Stimulated activated naive CD8-positive, alpha-beta T cell treated with anti-CD3 and anti-CD28 coated beads, Interleukin-15, Interleukin-2, amounts not matched to agents 100 ng/mL and 50 ng/mL, for 24 hours (primary cell): ENCODE measurements around the gene RFT1.

Experiments used
- H3K27ac Mint-ChIP-seq: one replicate; pipeline ENCODE4 v1.8.0; 2021; ENCODE audit warnings: mild to moderate bottlenecking, mixed read lengths
- H3K27me3 Mint-ChIP-seq: one replicate; pipeline ENCODE4 v1.8.0; 2021; ENCODE audit warnings: mixed read lengths
- H3K36me3 Mint-ChIP-seq: one replicate; pipeline ENCODE4 v1.8.0; 2021; ENCODE audit warnings: low read depth, mixed read lengths
- H3K4me1 Mint-ChIP-seq: one replicate; pipeline ENCODE4 v1.8.0; 2021; ENCODE audit warnings: low read depth, mixed read lengths
- H3K4me3 Mint-ChIP-seq: one replicate; pipeline ENCODE4 v1.8.0; 2021; ENCODE audit warnings: mild to moderate bottlenecking, mixed read lengths
- H3K9me3 Mint-ChIP-seq: one replicate; pipeline ENCODE4 v1.8.0; 2021; ENCODE audit warnings: mixed read lengths

RFT1 gene

GRCh38 chr3:53130179-53131061 lies at the start of gene RFT1:
Gene RFT1 (minus strand): TSS chr3:53130435. CDS start chr3:53130400, 35 bp downstream.
- Mint-ChIP-seq H3K4me1 (peaks cover 29% of the 10 kb centered on the region), H3K27ac (peak within 1 kb of the TSS; percentile 93), H3K4me3 (peak within 1 kb of the TSS; percentile 91)

GRCh38 chr3:53179580-53179979 lies 49.3 kb upstream of the RFT1 start:
- H3K4me1 Mint-ChIP-seq, result peaks cover 13% of the 10 kb centered on the region

More at GRCh38 chr3:53130179-53131061, at the start of gene RFT1:
- Mint-ChIP-seq H3K9me3 (no peaks in the 10 kb centered on the region), H3K27me3 (no peaks in the 10 kb centered on the region), H3K36me3 (peaks cover 26% of the 10 kb centered on the region)

GRCh38 chr3:53178246-53178645 lies 48.0 kb upstream of the RFT1 start:
- Mint-ChIP-seq H3K27me3 (no peaks in the 10 kb centered on the region), H3K9me3 (no peaks in the 10 kb centered on the region), H3K36me3 (peaks cover 12% of the 10 kb centered on the region), H3K4me1 (peaks cover 13% of the 10 kb centered on the region), H3K4me3 (no peak overlapping the region), H3K27ac (no peak overlapping the region)

More at GRCh38 chr3:53179580-53179979, 49.3 kb upstream of the RFT1 start:
- H3K36me3 Mint-ChIP-seq, result peaks cover 7% of the 10 kb centered on the region
- H3K9me3 Mint-ChIP-seq, result no peaks in the 10 kb centered on the region
- H3K4me3 Mint-ChIP-seq, result no peak overlapping the region
- H3K27me3 Mint-ChIP-seq, result no peaks in the 10 kb centered on the region
- H3K27ac Mint-ChIP-seq, result no peak overlapping the region

GRCh38 chr3:53175613-53176540 lies 45.6 kb upstream of the RFT1 start:
- Mint-ChIP-seq H3K4me3 (no peak overlapping the region), H3K9me3 (no peaks in the 10 kb centered on the region), H3K27me3 (no peaks in the 10 kb centered on the region), H3K27ac (no peak overlapping the region), H3K36me3 (peaks cover 12% of the 10 kb centered on the region), H3K4me1 (peaks cover 21% of the 10 kb centered on the region)

GRCh38 chr3:53174346-53175250 lies 44.4 kb upstream of the RFT1 start:
- Mint-ChIP-seq H3K36me3 (peaks cover 12% of the 10 kb centered on the region), H3K4me3 (no peak overlapping the region), H3K27me3 (no peaks in the 10 kb centered on the region), H3K9me3 (no peaks in the 10 kb centered on the region), H3K27ac (no peak overlapping the region), H3K4me1 (peaks cover 27% of the 10 kb centered on the region)

GRCh38 chr3:53173107-53173506 lies 42.9 kb upstream of the RFT1 start:
- Mint-ChIP-seq H3K27ac (no peak overlapping the region), H3K4me3 (no peak overlapping the region), H3K27me3 (no peaks in the 10 kb centered on the region), H3K36me3 (peaks cover 4% of the 10 kb centered on the region), H3K4me1 (peaks cover 30% of the 10 kb centered on the region), H3K9me3 (no peaks in the 10 kb centered on the region)

GRCh38 chr3:53171827-53172505 lies 41.7 kb upstream of the RFT1 start:
- H3K36me3 Mint-ChIP-seq, result peaks cover 4% of the 10 kb centered on the region
- H3K27me3 Mint-ChIP-seq, result no peaks in the 10 kb centered on the region
- peaks cover 33% of the 10 kb centered on the region for H3K4me1 Mint-ChIP-seq
- H3K27ac Mint-ChIP-seq, result no peak overlapping the region
- no peak overlapping the region for H3K4me3 Mint-ChIP-seq
- no peaks in the 10 kb centered on the region for H3K9me3 Mint-ChIP-seq

GRCh38 chr3:53171064-53171418 lies 40.8 kb upstream of the RFT1 start:
- Mint-ChIP-seq H3K4me3 (no peak overlapping the region), H3K27ac (no peak overlapping the region), H3K36me3 (peaks cover 4% of the 10 kb centered on the region)

GRCh38 chr3:53170325-53171063 lies 40.3 kb upstream of the RFT1 start:
- H3K36me3 Mint-ChIP-seq, result peaks cover 4% of the 10 kb centered on the region
- H3K27me3 Mint-ChIP-seq, result no peaks in the 10 kb centered on the region
- no peaks in the 10 kb centered on the region for H3K9me3 Mint-ChIP-seq
- H3K4me1 Mint-ChIP-seq, result peaks cover 41% of the 10 kb centered on the region
- H3K4me3 Mint-ChIP-seq, result no peak overlapping the region
- peak overlapping the region; percentile 36 for H3K27ac Mint-ChIP-seq

More at GRCh38 chr3:53171064-53171418, 40.8 kb upstream of the RFT1 start:
- Mint-ChIP-seq H3K27me3 (no peaks in the 10 kb centered on the region), H3K4me1 (peaks cover 41% of the 10 kb centered on the region), H3K9me3 (no peaks in the 10 kb centered on the region)

GRCh38 chr3:53169832-53170324 lies 39.6 kb upstream of the RFT1 start:
- Mint-ChIP-seq H3K36me3 (peaks cover 4% of the 10 kb centered on the region), H3K4me3 (no peak overlapping the region), H3K27ac (no peak overlapping the region), H3K27me3 (no peaks in the 10 kb centered on the region), H3K4me1 (peaks cover 41% of the 10 kb centered on the region), H3K9me3 (no peaks in the 10 kb centered on the region)

- H3K9me3 Mint-ChIP-seq, result no peaks in the 10 kb centered on the region
- no peak overlapping the region for H3K27ac Mint-ChIP-seq
- H3K36me3 Mint-ChIP-seq, result peaks cover 4% of the 10 kb centered on the region
- H3K4me3 Mint-ChIP-seq, result no peak overlapping the region
- H3K4me1 Mint-ChIP-seq, result peaks cover 41% of the 10 kb centered on the region
- no peaks in the 10 kb centered on the region for H3K27me3 Mint-ChIP-seq
Observed at GRCh38 chr3:53169045-53169831, 39.0 kb upstream of the RFT1 start.

- H3K36me3 Mint-ChIP-seq, result no peaks in the 10 kb centered on the region
- H3K4me3 Mint-ChIP-seq, result no peak overlapping the region
- H3K27ac Mint-ChIP-seq, result no peak overlapping the region
- H3K27me3 Mint-ChIP-seq, result no peaks in the 10 kb centered on the region
- peaks cover 44% of the 10 kb centered on the region for H3K4me1 Mint-ChIP-seq
- no peaks in the 10 kb centered on the region for H3K9me3 Mint-ChIP-seq
Observed at GRCh38 chr3:53168175-53168923, 38.1 kb upstream of the RFT1 start.
